Activated naive CD4-positive, alpha-beta T cell treated with anti-CD3 and anti-CD28 coated beads for 36 hours (primary cell): ENCODE data around the gene SLC44A1. TPM values are rescaled to one million over a fixed set of nuclear protein-coding genes. Genes with fewer than 3 reads are reported as not detected.
A peak's percentile ranks its signal among the peaks of the same experiment; 100 is the strongest.

Experiments used
- CTCF ChIA-PET: fragments of 350-600 bp; sonication (Branson Sonifier 250); formaldehyde crosslinking; loops from one replicate; lab custom pipeline; 2021; ENCODE audit warnings: antibody characterized with exemption; lab: Charles Lee
- DNase-seq: peaks from one replicate; pipeline ENCODE4 v3.0.0-alpha.2; 2020
- H3K27ac Mint-ChIP-seq: one replicate; pipeline ENCODE4 v1.8.0; 2021; ENCODE audit warnings: mild to moderate bottlenecking, mixed read lengths
- H3K27me3 Mint-ChIP-seq: one replicate; pipeline ENCODE4 v1.8.0; 2021; ENCODE audit warnings: low read depth, mixed read lengths
- H3K36me3 Mint-ChIP-seq: one replicate; pipeline ENCODE4 v1.8.0; 2021; ENCODE audit warnings: low read depth, mixed read lengths
- H3K4me1 Mint-ChIP-seq: one replicate; pipeline ENCODE4 v1.8.0; 2021; ENCODE audit warnings: low read depth, mixed read lengths
- H3K4me3 Mint-ChIP-seq: one replicate; pipeline ENCODE4 v1.8.0; 2021; ENCODE audit warnings: mild to moderate bottlenecking, moderate library complexity, mixed read lengths
- H3K9me3 Mint-ChIP-seq: one replicate; pipeline ENCODE4 v1.8.0; 2021; ENCODE audit warnings: mixed read lengths
- intact Hi-C: fragments of 100-400 bp; cut with micrococcal nuclease; formaldehyde crosslinking; loops from one replicate; pipeline ENCODE4 v1.15.1; 2023
- total RNA-seq, 2 experiments: library from RNA; stranded (reverse); gene quantifications; one replicate each; pipeline ENCODE4 v1.2.3, GENCODE V29; 2021

SLC44A1 gene
- total RNA-seq, 2 experiments from 2014 or later: 17.6 to 18.6 TPM

DNA sequence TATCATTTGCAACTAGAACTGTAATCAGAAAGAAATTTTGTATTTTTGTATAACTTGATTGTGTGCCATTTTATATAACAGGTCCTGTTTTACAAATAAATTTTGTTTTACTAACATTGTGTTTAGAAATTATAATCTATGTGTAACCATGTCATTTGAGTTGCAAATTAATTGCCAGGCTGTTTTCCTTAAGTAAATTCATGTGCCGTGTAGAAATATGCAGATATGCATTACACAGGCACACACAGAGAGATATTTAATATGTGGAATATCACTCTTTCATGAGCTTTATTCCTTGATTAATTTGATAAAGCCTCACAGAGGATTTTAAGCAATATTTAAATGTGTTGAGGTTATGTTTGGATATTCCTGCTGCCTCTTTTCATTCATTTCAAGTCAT is 146.8 kb downstream of the SLC44A1 start:
- Mint-ChIP-seq H3K27me3 (no peaks in the 10 kb centered on the region), H3K36me3 (no peaks in the 10 kb centered on the region), H3K27ac (no peak overlapping the region), H3K9me3 (no peaks in the 10 kb centered on the region), H3K4me3 (no peak overlapping the region), H3K4me1 (no peaks in the 10 kb centered on the region)
- intact Hi-C loops: no loop called here
- CTCF ChIA-PET: interaction anchor here (1.0 kb wide), 1 partner anchor 24 kb away, joined by 3 read pairs; no protein-coding TSS in a partner anchor
- DNase-seq: no peak

GRCh38 chr9:105392531-105392930 is 148.1 kb downstream of the SLC44A1 start:
- Mint-ChIP-seq H3K27ac (no peak overlapping the region), H3K9me3 (no peaks in the 10 kb centered on the region), H3K27me3 (peaks cover 3% of the 10 kb centered on the region), H3K4me1 (no peaks in the 10 kb centered on the region), H3K4me3 (no peak overlapping the region), H3K36me3 (no peaks in the 10 kb centered on the region)
- CTCF ChIA-PET: no interaction called here
- intact Hi-C loops: no loop called here
- DNase-seq: no peak

GRCh38 chr9:105393576-105394344 is 149.3 kb downstream of the SLC44A1 start:
- intact Hi-C loops: no loop called here
- no peaks in the 10 kb centered on the region for H3K9me3 Mint-ChIP-seq
- no peak overlapping the region for H3K4me3 Mint-ChIP-seq
- H3K4me1 Mint-ChIP-seq: no peaks in the 10 kb centered on the region
- CTCF ChIA-PET: no interaction called here
- no peak overlapping the region for H3K27ac Mint-ChIP-seq
- no peaks in the 10 kb centered on the region for H3K36me3 Mint-ChIP-seq
- peaks cover 6% of the 10 kb centered on the region for H3K27me3 Mint-ChIP-seq
- DNase-seq: no peak

- CTCF ChIA-PET: interaction anchor here (0.7 kb wide), 1 partner anchor 533 kb away, joined by 3 read pairs; no protein-coding TSS in a partner anchor
- no peak overlapping the region for H3K4me3 Mint-ChIP-seq
- intact Hi-C loops: no loop called here
These were observed 152.0 kb downstream of the SLC44A1 start for GRCh38 chr9:105396441-105396840.

DNA sequence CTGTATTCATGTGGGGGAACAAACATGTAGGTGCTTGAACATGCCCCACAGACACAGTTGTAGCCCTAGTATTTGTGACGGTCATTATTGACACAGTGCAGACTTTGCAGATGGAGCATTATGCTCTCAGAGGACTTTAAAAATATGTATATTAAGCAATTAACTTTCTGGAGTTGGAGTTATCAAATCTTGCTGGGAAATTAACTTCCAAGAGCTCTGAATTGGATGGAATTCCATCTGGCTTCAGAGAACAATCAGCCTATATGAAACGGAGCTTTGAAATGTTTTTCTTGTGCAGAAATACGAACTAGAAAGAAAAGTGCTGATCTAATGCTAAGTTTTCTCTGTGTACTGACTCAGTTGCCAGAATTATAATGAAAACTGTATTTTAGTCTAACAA is 152.4 kb downstream of the SLC44A1 start:
- intact Hi-C loops: no loop called here
- Mint-ChIP-seq H3K4me3 (no peak overlapping the region), H3K27ac (no peak overlapping the region), H3K4me1 (no peaks in the 10 kb centered on the region), H3K36me3 (no peaks in the 10 kb centered on the region), H3K9me3 (no peaks in the 10 kb centered on the region), H3K27me3 (peaks cover 12% of the 10 kb centered on the region)
- CTCF ChIA-PET: no interaction called here
- DNase-seq: no peak

More at GRCh38 chr9:105396441-105396840, 152.0 kb downstream of the SLC44A1 start:
- Mint-ChIP-seq H3K4me1 (no peaks in the 10 kb centered on the region), H3K27ac (no peak overlapping the region), H3K27me3 (peaks cover 9% of the 10 kb centered on the region), H3K9me3 (no peaks in the 10 kb centered on the region), H3K36me3 (no peaks in the 10 kb centered on the region)
- no peak for DNase-seq

GRCh38 chr9:105399117-105399516 is 154.7 kb downstream of the SLC44A1 start:
- Mint-ChIP-seq H3K36me3 (no peaks in the 10 kb centered on the region), H3K27ac (no peak overlapping the region), H3K4me1 (peaks cover 7% of the 10 kb centered on the region), H3K9me3 (no peaks in the 10 kb centered on the region), H3K4me3 (no peak overlapping the region), H3K27me3 (peaks cover 28% of the 10 kb centered on the region)
- CTCF ChIA-PET: interaction anchor here (2.1 kb wide), 1 partner anchor 16 kb away, joined by 6 read pairs; no protein-coding TSS in a partner anchor
- DNase-seq: no peak
- intact Hi-C loops: no loop called here

GRCh38 chr9:105401651-105402050 is 157.2 kb downstream of the SLC44A1 start:
- CTCF ChIA-PET: interaction anchor here (0.6 to 1.4 kb wide), 2 partner anchors 14 to 20 kb away, joined by 3 read pairs; no protein-coding TSS in a partner anchor
- no peaks in the 10 kb centered on the region for H3K36me3 Mint-ChIP-seq
- intact Hi-C loops: no loop called here

GRCh38 chr9:105403552-105404248 is 159.2 kb downstream of the SLC44A1 start:
- Mint-ChIP-seq H3K27me3 (peaks cover 48% of the 10 kb centered on the region), H3K4me3 (no peak overlapping the region), H3K27ac (no peak overlapping the region), H3K36me3 (no peaks in the 10 kb centered on the region), H3K9me3 (peaks cover 2% of the 10 kb centered on the region), H3K4me1 (peaks cover 26% of the 10 kb centered on the region)
- DNase-seq: no peak
- intact Hi-C loops: no loop called here
- CTCF ChIA-PET: no interaction called here

More at GRCh38 chr9:105401651-105402050, 157.2 kb downstream of the SLC44A1 start:
- Mint-ChIP-seq H3K9me3 (no peaks in the 10 kb centered on the region), H3K27me3 (peaks cover 43% of the 10 kb centered on the region), H3K4me3 (no peak overlapping the region), H3K4me1 (peaks cover 26% of the 10 kb centered on the region), H3K27ac (no peak overlapping the region)
- DNase-seq: no peak

GRCh38 chr9:105405514-105406131 is 161.2 kb downstream of the SLC44A1 start:
- H3K27me3 Mint-ChIP-seq: peaks cover 50% of the 10 kb centered on the region
- H3K4me3 Mint-ChIP-seq: no peak overlapping the region
- peaks cover 2% of the 10 kb centered on the region for H3K36me3 Mint-ChIP-seq
- peak overlapping the region; percentile 6 for H3K27ac Mint-ChIP-seq
- peak; percentile 69 for DNase-seq
- H3K9me3 Mint-ChIP-seq: peaks cover 5% of the 10 kb centered on the region
- peaks cover 26% of the 10 kb centered on the region for H3K4me1 Mint-ChIP-seq
- CTCF ChIA-PET: interaction anchor here (0.6 to 1.7 kb wide), 5 partner anchors 9 to 552 kb away, joined by 3 to 8 read pairs (median 4); partner anchors contain the start of gene ABCA1
- intact Hi-C loops: loop anchor here (1.0 to 5.0 kb wide), 4 partner anchors 20 to 638 kb away; partner anchors contain the start of gene SLC44A1

DNA sequence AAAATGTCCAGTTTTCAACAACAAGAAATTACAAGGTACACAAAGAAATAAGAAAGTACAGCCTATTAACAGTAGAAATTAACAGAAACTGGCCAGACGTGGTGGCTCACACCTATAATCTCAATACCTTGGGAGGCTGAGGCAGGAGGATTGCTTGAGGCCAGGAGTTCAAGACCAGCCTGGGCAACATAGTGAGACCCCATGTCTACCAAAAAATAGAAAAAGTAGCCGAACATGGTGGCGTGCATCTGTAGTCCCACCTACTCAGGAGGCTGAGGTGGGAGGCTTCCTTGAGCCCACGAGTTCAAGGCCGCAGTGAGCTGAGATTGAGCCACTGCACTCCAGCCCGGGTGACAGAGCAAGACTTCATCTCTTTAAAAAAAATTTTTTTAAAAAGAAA is 161.9 kb downstream of the SLC44A1 start:
- DNase-seq: no peak
- Mint-ChIP-seq H3K4me1 (peaks cover 26% of the 10 kb centered on the region), H3K9me3 (peaks cover 8% of the 10 kb centered on the region), H3K4me3 (no peak overlapping the region), H3K27ac (no peak overlapping the region), H3K36me3 (peaks cover 2% of the 10 kb centered on the region), H3K27me3 (peaks cover 55% of the 10 kb centered on the region)
- intact Hi-C loops: loop anchor here (5.0 kb wide), 1 partner anchor 639 kb away; no protein-coding TSS in a partner anchor
- CTCF ChIA-PET: no interaction called here

GRCh38 chr9:105413525-105413924 is 169.1 kb downstream of the SLC44A1 start:
- intact Hi-C loops: no loop called here
- Mint-ChIP-seq H3K4me1 (peaks cover 2% of the 10 kb centered on the region), H3K4me3 (no peak overlapping the region), H3K9me3 (peaks cover 9% of the 10 kb centered on the region), H3K27ac (no peak overlapping the region), H3K36me3 (peaks cover 2% of the 10 kb centered on the region), H3K27me3 (peaks cover 29% of the 10 kb centered on the region)
- CTCF ChIA-PET: interaction anchor here (0.5 to 2.2 kb wide), 6 partner anchors 9 to 1971 kb away, joined by 3 to 8 read pairs (median 4); partner anchors contain the start of gene SLC44A1
- no peak for DNase-seq
